K562 (cell line): ENCODE data around the gene PRODH2. TPM values are rescaled to one million over a fixed set of nuclear protein-coding genes. Genes with fewer than 3 reads are reported as not detected.
A peak's percentile ranks its signal among the peaks of the same experiment; 100 is the strongest.

Source experiments
- ATAC-seq: fragments of 200-7000 bp; cut with Tn5 transposase; 3 replicates; pipeline ENCODE4 v1.9.1; 2020; ENCODE audit warnings: moderate library complexity
- BruUV-seq: library from RNA; stranded (reverse); fragments of 400-500 nt; replicated peaks from 2 replicates; lab custom pipeline; 2021; lab: Mats Ljungman, UMichigan
- CTCF ChIA-PET: fragments of 300-600 bp; formaldehyde crosslinking; extraction: SDS; loops from one replicate; lab custom pipeline; 2021; ENCODE audit warnings: low intra/inter-chr PET ratio; lab: Yijun Ruan, JAX
- POLR2A ChIA-PET: fragments of 300-600, 350-650 bp; sonication (Branson Sonifier 250); formaldehyde crosslinking; extraction: SDS; loops from one replicate; lab custom pipeline; 2021; ENCODE audit warnings: antibody characterized with exemption, inconsistent platforms; lab: Yijun Ruan, JAX
- DNase-seq, 4 experiments: peaks; one replicate each; pipeline versions ENCODE4 v3.0.0 to v3.0.0-alpha.2; 2011 to 2018; ENCODE audit warnings: low spot score in 3 of 4, mixed read lengths in 3 of 4; ENCODE audit errors: extremely low read depth in 1 of 4
- FAIRE-seq: peaks from 2 replicates; lab custom pipeline; 2011; peaks lifted over from hg19 to GRCh38; lab: Jason Lieb, UNC
- H2AFZ ChIP-seq: 2 replicates; pipeline ENCODE4 v1.6.0; 2011; ENCODE audit warnings: low read depth, low read length, control low read depth, inconsistent platforms
- H3K27ac ChIP-seq: fragments of 200-600 bp; 3 replicates; pipeline ENCODE4 v1.8.0; 2011; ENCODE audit warnings: low read depth, mild to moderate bottlenecking, control low read depth, inconsistent platforms, low read length, moderate library complexity, mixed read lengths; ENCODE audit errors: extremely low read depth
- H3K27me3 ChIP-seq, 2 experiments: fragments of 300-600 bp in 1 of 2; 2 replicates in 1 of 2; 3 replicates in 1 of 2; pipeline versions ENCODE4 v1.6.0 to v1.8.0; 2011; ENCODE audit warnings: inconsistent platforms in 2 of 2, low read length in 2 of 2, mild to moderate bottlenecking in 1 of 2, mixed read lengths in 1 of 2, moderate library complexity in 1 of 2; ENCODE audit not compliant: control insufficient read depth in 2 of 2, insufficient read depth in 2 of 2
- H3K36me3 ChIP-seq: fragments of 300-600 bp; 3 replicates; pipeline ENCODE4 v1.8.0; 2011; ENCODE audit warnings: mild to moderate bottlenecking, low read length, inconsistent platforms; ENCODE audit not compliant: control insufficient read depth, insufficient read depth
- H3K4me1 ChIP-seq, 2 experiments: fragments of 200-600 bp in 1 of 2; replicated peaks in 1 of 2; 2 replicates in 1 of 2; 3 replicates in 1 of 2; pipeline versions ENCODE4 v1.5.1 to v1.8.0; 2011; ENCODE audit warnings: inconsistent platforms in 2 of 2, low read length in 2 of 2, mild to moderate bottlenecking in 1 of 2, mixed read lengths in 1 of 2, moderate library complexity in 1 of 2; ENCODE audit not compliant: control insufficient read depth in 2 of 2, insufficient read depth in 2 of 2
- H3K4me2 ChIP-seq: 2 replicates; pipeline ENCODE4 v1.6.1; 2011; ENCODE audit warnings: low read length, control low read depth, inconsistent platforms, mixed read lengths; ENCODE audit not compliant: insufficient read depth
- H3K4me3 ChIP-seq: fragments of 200-600 bp; sonication (generic), shearing (Covaris generic); 2 replicates; pipeline ENCODE4 v1.5.1; 2016; ENCODE audit warnings: control low read depth, inconsistent platforms
- H3K79me2 ChIP-seq: fragments of 200-600 bp; 3 replicates; pipeline ENCODE4 v1.8.0; 2011; ENCODE audit warnings: low read length, inconsistent platforms; ENCODE audit not compliant: control insufficient read depth, insufficient read depth
- H3K9ac ChIP-seq, 2 experiments: 2 replicates each; pipeline versions ENCODE4 v1.6.0 to v1.6.1; 2011; ENCODE audit warnings: low read depth in 2 of 2, low read length in 2 of 2, control low read depth in 1 of 2, inconsistent platforms in 1 of 2, mild to moderate bottlenecking in 1 of 2, mixed read lengths in 1 of 2; ENCODE audit not compliant: insufficient read depth in 1 of 2
- H3K9me1 ChIP-seq: one replicate; pipeline ENCODE4 v1.6.0; 2011; ENCODE audit warnings: inconsistent platforms, mild to moderate bottlenecking, low read length, moderate library complexity; ENCODE audit not compliant: control insufficient read depth, insufficient read depth
- H3K9me3 ChIP-seq: replicated peaks from 2 replicates; pipeline ENCODE4 v1.5.1; 2011; ENCODE audit warnings: low read depth, low read length, inconsistent platforms; ENCODE audit not compliant: control insufficient read depth, insufficient read depth
- H4K20me1 ChIP-seq: replicated peaks from 2 replicates; pipeline ENCODE4 v1.6.1; 2011; ENCODE audit warnings: low read length, inconsistent platforms, mixed read lengths; ENCODE audit not compliant: control insufficient read depth, insufficient read depth
- C11orf30 ChIP-seq: fragments of 450-650 bp; IDR thresholded peaks from 2 replicates; pipeline ENCODE4 v1.6.1; 2016; ENCODE audit warnings: low read depth, mild to moderate bottlenecking
- MAFG ChIP-seq: fragments of 450-650 bp; conservative IDR thresholded peaks from 2 replicates; pipeline ENCODE4 v1.6.1; 2016; ENCODE audit warnings: missing genetic modification characterization, missing compliant biosample characterization
- MAFK ChIP-seq: IDR thresholded peaks from 2 replicates; pipeline ENCODE4 v1.6.1; 2011; ENCODE audit warnings: low read length, improper control_type of control experiment
- POLR2AphosphoS5 ChIP-seq: IDR thresholded peaks from 2 replicates; pipeline ENCODE4 v1.6.1; 2011; ENCODE audit warnings: mild to moderate bottlenecking, low read depth, low read length, moderate library complexity; ENCODE audit not compliant: control insufficient read depth, insufficient read depth
- ZNF316 ChIP-seq: fragments of 450-650 bp; IDR thresholded peaks from 2 replicates; pipeline ENCODE4 v1.6.1; 2016
- ZNF830 ChIP-seq: fragments of 250-450 bp; sonication (Bioruptor Pico); IDR thresholded peaks from 2 replicates; pipeline ENCODE4 v1.5.0; 2021; ENCODE audit warnings: mild to moderate bottlenecking
- WGBS: fragments of 100-300 bp; shearing (Covaris generic); methylation state at CpG from one replicate; pipeline ENCODE4 v1.1.6; 2016; ENCODE audit warnings: low coverage, mixed read lengths; ENCODE audit not compliant: insufficient coverage; ENCODE audit errors: missing lambda C conversion rate; 5-methylcytosine and 5-hydroxymethylcytosine counted together
- in situ Hi-C: fragments of 300-500 bp; cut with MboI; formaldehyde crosslinking; loops from 4 replicates; pipeline ENCODE4 v1.15.0; 2018; ENCODE audit warnings: inconsistent platforms, mixed read lengths
- intact Hi-C: fragments of 100-400 bp; cut with micrococcal nuclease; formaldehyde crosslinking; loops from 2 replicates; pipeline ENCODE4 v1.14.2; 2022
- polyA plus RNA-seq, 8 experiments: library from polyadenylated mRNA; depleted of rRNA in 4 of 8; stranded (reverse) in 5 of 8; unstranded in 3 of 8; fragments of >200 nt; fragmentation: Nextera tagmentation in 2 of 8; fragmentation: Illumina TruSeq in 1 of 8; extraction: Ambion mirVana in 2 of 8; extraction: Trizol in 1 of 8; gene quantifications; 2 replicates each; pipeline versions ENCODE4 v1.2.1 to v1.2.3, GENCODE V29; 2011 to 2014; ENCODE audit warnings: inconsistent platforms in 1 of 8, missing spikeins in 1 of 8
- total RNA-seq, 7 experiments: library from RNA; depleted of rRNA in 6 of 7; stranded (reverse); fragments of >200 nt in 6 of 7; fragmentation: Illumina TruSeq in 2 of 7; extraction: Trizol in 2 of 7; gene quantifications; 2 replicates each; pipeline versions ENCODE4 v1.2.1 to v1.2.3, GENCODE V29; 2011 to 2021; ENCODE audit warnings: low replicate concordance in 1 of 7

Gene PRODH2
- total and polyA plus RNA-seq, 9 of the 15 experiments (the other 6 are each of a cell fraction or from before 2014, with no cell fraction given): not detected

DNA sequence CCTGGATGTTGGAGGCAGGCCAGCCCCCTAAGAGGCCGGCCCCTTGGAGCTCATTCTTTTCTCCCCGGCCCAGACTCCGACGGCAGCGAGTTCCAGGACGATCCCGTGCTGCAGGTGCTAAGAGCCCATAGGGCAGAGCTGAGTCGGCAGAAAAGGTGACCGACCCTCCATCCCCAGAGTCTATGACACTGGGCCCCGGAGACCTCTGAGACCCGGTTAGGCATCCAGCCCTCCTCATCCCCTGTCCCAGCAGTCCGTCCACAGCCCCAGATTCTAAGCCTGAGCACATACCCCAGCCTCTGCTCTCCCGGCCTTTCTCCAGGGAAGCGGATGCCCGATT, 44.6 kb downstream of the PRODH2 start:
- H3K9me3 ChIP-seq: no peaks in the 10 kb centered on the region
- H3K4me1 ChIP-seq: peaks cover 0 to 19% of the 10 kb centered on the region in 2 experiments; a peak in 2 of 5 replicates
- H3K27me3 ChIP-seq: no peaks in the 10 kb centered on the region
- H3K9me1 ChIP-seq: peaks cover 2% of the 10 kb centered on the region
- in situ Hi-C loops: no loop called here
- POLR2A ChIA-PET: interaction anchor here (0.6 to 0.7 kb wide), 2 partner anchors 11 to 52 kb away, joined by 3 read pairs; partner anchors contain the start of gene PROSER3
- intact Hi-C loops: no loop called here
- no peak overlapping the region for H3K4me2 ChIP-seq
- BruUV-seq: no TSS peak
- H4K20me1 ChIP-seq: no peaks in the 10 kb centered on the region; the same call in 1 of the 2 replicates
- no peak overlapping the region for H2AFZ ChIP-seq
- FAIRE-seq (no peak), ATAC-seq (no peak), DNase-seq (no peak)
- WGBS: 94% methylated on average over 12 of the region's 15 CpGs
- H3K27ac ChIP-seq: no peak overlapping the region
- TF ChIP-seq MAFK (peak; percentile 63), C11orf30 (peak; percentile 76), ZNF830 (no peak), ZNF316 (peak; percentile 78), POLR2AphosphoS5 (0 out of 2 replicates have a peak, but pooled peaks have one; percentile 12), MAFG (peak; percentile 56)
- H3K36me3 ChIP-seq: peaks cover 35% of the 10 kb centered on the region; the same call in 1 of the 3 replicates
- H3K79me2 ChIP-seq: no peaks in the 10 kb centered on the region
- no peak overlapping the region for H3K4me3 ChIP-seq
- CTCF ChIA-PET: no interaction called here
- peak overlapping the region in 1 of 2 experiments; percentile 45; a peak in 1 of 4 replicates for H3K9ac ChIP-seq
